ENCODE results near the gene HSCB.
"Not testable (repeated sequence)": the region's sequence is repeated elsewhere in the genome, so short reads cannot be mapped to it uniquely, and the experiment has no call there.

Gene HSCB

GRCh38 chr22:28792491-28793383 lies 50.9 kb downstream of the HSCB start:
- no peak for DNase-seq

GRCh38 chr22:28793976-28794584 lies 52.2 kb downstream of the HSCB start:
- DNase-seq, result no peak

GRCh38 chr22:28795071-28795693 lies 53.3 kb downstream of the HSCB start:
- DNase-seq, result no peak

GRCh38 chr22:28795932-28796856 lies 54.4 kb downstream of the HSCB start:
- DNase-seq, result no peak

- no peak for DNase-seq
Measured at GRCh38 chr22:28798810-28799605, 57.2 kb downstream of the HSCB start.

DNA sequence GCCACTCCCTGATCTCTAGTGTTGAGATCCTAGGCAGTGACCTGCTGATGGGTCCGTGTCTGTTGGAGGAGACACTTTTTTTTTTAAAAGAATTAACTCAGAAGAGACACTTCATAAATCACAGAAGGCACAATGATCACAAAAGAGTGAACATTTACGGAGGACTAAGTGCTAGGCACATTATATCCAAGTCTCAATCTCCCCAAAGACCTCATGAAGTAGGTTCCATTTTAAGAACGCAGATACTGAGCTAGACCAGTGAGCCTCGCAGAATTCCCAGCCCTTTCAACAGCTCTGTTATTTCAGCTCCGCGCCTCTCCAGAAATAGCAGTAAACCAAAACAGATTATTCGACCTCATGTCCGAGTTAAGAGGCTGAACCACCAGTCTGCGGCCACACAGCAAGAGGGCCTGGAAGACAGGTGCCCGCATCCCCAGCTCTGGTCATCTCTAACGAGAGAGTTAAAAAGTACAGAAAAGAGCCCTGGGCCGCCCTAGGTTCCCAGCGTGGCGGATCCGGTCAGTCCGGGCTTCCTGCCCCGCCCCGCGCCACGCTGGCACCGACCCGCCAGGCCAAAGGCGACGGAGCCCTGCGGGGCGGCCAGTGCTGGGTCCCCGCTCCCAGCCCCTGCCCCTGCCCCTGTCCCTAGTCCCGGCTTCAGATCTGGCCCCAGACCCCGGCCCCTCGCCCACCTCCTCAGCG lies 57.9 kb downstream of the HSCB start:
- no peak for DNase-seq

DNA sequence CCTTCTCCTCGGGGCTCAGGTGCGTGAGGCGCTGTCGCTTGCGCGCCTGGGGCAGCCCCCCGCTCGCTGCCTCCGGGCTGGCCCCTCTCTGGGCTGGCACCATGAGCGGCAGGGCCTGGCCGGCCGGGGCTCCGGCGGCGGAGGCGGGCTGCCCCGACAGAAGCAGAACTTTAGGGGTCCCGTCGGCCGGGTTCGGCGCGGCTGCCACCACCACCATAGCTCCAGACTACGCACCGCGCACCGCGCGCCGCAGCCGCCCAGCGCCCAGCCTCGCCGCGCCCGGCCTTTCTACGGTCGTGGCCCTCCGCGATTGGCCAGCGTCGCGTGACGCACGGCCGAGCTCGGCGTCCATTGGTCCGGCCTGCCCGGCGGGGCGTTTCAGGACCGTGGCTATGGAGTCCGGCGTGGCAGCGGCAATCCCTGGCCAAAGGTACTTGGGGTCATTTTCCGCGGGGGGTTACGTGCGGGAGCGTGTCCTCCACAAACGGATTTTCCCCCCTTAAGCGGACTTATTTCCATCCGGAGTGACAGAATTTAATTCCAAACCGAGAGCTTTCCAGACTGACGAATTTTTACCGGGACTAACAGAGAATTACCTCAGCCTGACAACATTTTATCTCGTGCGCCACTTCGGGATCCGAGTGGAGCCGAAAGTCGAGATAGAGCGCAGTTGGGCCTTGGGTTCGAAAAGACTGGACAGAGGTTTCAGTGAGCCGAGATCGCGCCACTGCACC lies 58.6 kb downstream of the HSCB start, which contains the start of gene XBP1:
TSS of gene XBP1 (minus strand) at position 262 of the 734 bp plus-strand sequence.
- peak; percentile 89 for DNase-seq

DNA sequence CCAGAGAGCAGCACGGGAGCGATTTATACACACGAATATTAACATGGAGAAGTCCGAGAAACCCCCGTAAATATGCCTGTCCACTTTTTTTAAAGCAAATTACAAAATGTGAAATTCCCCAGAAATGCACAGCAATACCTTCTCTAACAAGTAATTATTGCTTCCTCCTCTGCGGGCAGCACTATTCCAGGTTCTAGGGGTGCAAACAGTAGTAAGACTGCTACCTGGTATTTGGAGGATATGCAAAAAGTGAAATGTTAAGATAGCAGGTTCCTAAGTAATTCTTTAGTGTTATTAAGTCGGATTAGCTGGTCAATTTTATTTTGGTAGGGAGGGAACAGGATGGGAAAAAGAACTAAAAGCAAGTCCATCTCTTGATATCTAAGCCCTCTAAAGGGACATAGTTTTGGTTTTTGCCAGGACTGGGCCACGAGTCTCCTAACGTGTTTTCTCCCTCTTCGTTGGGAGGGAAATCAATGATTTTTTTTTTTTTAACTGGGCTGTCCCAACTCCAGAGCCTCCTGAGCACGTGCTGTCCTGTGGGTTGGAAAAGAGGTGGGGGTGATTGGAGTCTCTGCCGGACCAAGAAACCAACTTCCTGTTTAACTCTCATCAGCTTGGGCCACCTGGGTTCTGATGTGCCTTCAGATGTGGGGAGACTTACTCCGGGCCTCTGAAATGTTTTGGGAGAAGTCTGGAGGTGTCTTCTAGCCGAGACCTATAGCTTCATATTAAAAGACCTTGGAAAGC lies 60.2 kb downstream of the HSCB start:
- no peak for DNase-seq

DNA sequence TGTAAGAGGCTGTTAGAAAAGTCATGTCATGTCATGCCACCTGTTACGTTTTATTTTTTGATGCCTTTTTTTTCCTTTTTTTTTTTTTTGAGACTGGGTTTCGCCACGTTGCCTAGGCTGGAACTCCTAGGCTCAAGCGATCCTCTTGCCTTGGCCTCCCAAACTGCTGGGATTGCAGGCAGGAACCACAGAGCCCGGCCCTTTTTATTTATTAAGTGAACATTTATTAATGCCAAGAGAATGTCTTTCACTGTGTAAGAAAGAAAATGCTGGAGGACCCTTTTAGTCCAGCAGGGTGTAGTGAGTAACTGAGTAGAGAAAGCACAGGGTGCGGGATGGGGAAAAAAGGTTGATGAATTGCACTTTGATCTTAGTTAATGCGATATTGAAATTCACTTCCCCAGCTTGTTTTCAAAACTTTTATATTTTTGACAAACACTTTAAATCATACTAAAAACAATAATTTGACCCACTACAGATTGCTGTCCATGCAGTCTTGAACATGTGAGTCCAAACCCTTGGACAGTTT lies 60.8 kb downstream of the HSCB start:
- no peak for DNase-seq

DNA sequence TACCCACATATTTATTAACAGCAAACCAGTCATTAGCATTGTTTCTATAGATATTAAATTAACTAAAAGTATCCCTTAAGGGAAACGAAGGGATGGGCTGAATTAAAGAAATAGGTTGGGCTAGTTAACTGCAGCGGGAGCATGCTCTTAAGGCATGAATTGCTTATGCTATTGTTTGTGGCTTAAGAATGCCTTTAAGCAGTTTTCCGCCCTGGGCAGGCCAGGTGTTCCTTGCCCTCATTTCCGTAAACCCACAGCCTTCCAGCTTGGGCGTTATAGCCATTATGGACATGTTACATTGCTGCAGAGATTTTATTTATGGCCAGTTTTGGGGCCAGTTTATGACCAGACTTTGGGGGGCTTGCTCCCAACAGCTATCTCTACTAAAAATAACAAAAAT lies 63.6 kb downstream of the HSCB start:
- not testable (repeated sequence) for DNase-seq
